DOHH2 (cell line): ENCODE measurements around the gene IKBKG.
A peak's percentile ranks its signal among the peaks of the same experiment; 100 is the strongest.

ENCODE experiments used
- H3F3A ChIP-seq: fragments of 200-600 bp; sonication (generic), shearing (Covaris generic); 2 replicates; pipeline ENCODE4 v1.6.0; 2016; ENCODE audit warnings: antibody characterized with exemption, mild to moderate bottlenecking; ENCODE audit not compliant: control insufficient read depth, insufficient read depth
- H3K27ac ChIP-seq: fragments of 200-600 bp; sonication (generic); 2 replicates; pipeline ENCODE4 v1.5.1; 2014; ENCODE audit warnings: low read depth, mild to moderate bottlenecking, low read length, moderate library complexity
- H3K27me3 ChIP-seq: fragments of 200-600 bp; sonication (generic); 2 replicates; pipeline ENCODE4 v1.6.1; 2014; ENCODE audit warnings: mild to moderate bottlenecking, low read length, mixed read lengths; ENCODE audit not compliant: control insufficient read depth
- H3K36me3 ChIP-seq: fragments of 200-600 bp; sonication (generic); 2 replicates; pipeline ENCODE4 v1.6.1; 2014; ENCODE audit warnings: mild to moderate bottlenecking, low read length, moderate library complexity, mixed read lengths; ENCODE audit not compliant: control insufficient read depth
- H3K4me1 ChIP-seq: fragments of 200-600 bp; sonication (generic); 2 replicates; pipeline ENCODE4 v1.6.1; 2014; ENCODE audit warnings: mild to moderate bottlenecking, low read length, mixed read lengths; ENCODE audit not compliant: control insufficient read depth
- H3K4me2 ChIP-seq: fragments of 200-600 bp; sonication (generic); 2 replicates; pipeline ENCODE4 v1.6.0; 2014; ENCODE audit warnings: mild to moderate bottlenecking, low read length, moderate library complexity
- H3K4me3 ChIP-seq: fragments of 200-600 bp; sonication (generic); 2 replicates; pipeline ENCODE4 v1.5.1; 2014; ENCODE audit warnings: mild to moderate bottlenecking, low read length, mixed read lengths
- H3K79me2 ChIP-seq: fragments of 200-600 bp; sonication (generic); 2 replicates; pipeline ENCODE4 v1.6.1; 2014; ENCODE audit warnings: mild to moderate bottlenecking, low read length, mixed read lengths; ENCODE audit not compliant: control insufficient read depth
- H3K9me2 ChIP-seq: fragments of 200-600 bp; sonication (generic); replicated peaks from 2 replicates; pipeline ENCODE4 v1.6.1; 2014; ENCODE audit warnings: mild to moderate bottlenecking, low read length, mixed read lengths; ENCODE audit not compliant: control insufficient read depth
- H3K9me3 ChIP-seq: fragments of 200-600 bp; sonication (generic); 2 replicates; pipeline ENCODE4 v1.6.1; 2014; ENCODE audit warnings: antibody characterized with exemption, low read length, mixed read lengths; ENCODE audit not compliant: control insufficient read depth, insufficient read depth
- H4K20me1 ChIP-seq: fragments of 200-600 bp; sonication (generic); 2 replicates; pipeline ENCODE4 v1.6.0; 2014; ENCODE audit warnings: low read depth, mild to moderate bottlenecking, antibody characterized with exemption, low read length, moderate library complexity; ENCODE audit not compliant: control insufficient read depth, insufficient read depth
- CTCF ChIP-seq: fragments of 200-600 bp; sonication (generic); IDR thresholded peaks from one replicate; pipeline ENCODE4 v1.5.1; 2014; ENCODE audit warnings: antibody characterized with exemption, mild to moderate bottlenecking, low read depth, low read length; ENCODE audit not compliant: poor library complexity, severe bottlenecking
- EZH2phosphoT487 ChIP-seq: fragments of 200-600 bp; sonication (generic); IDR thresholded peaks from 2 replicates; pipeline ENCODE4 v1.6.1; 2017; ENCODE audit warnings: borderline replicate concordance, mild to moderate bottlenecking, antibody characterized with exemption, low read length, moderate library complexity, mixed read lengths

Gene IKBKG

GRCh38 chrX:154531626-154532025 is 15.8 kb upstream of the IKBKG start:
- TF ChIP-seq CTCF = no peak
- no peak for TF ChIP-seq EZH2phosphoT487
- H3K4me2 ChIP-seq = no peak overlapping the region
- peaks cover 21% of the 10 kb centered on the region for H3K36me3 ChIP-seq
- no peaks in the 10 kb centered on the region for H3K9me2 ChIP-seq
- H3K27me3 ChIP-seq = no peaks in the 10 kb centered on the region
- H3K4me3 ChIP-seq = no peak overlapping the region
- H3K79me2 ChIP-seq = no peaks in the 10 kb centered on the region
- no peak overlapping the region for H3K27ac ChIP-seq
- H4K20me1 ChIP-seq = no peaks in the 10 kb centered on the region
- no peaks in the 10 kb centered on the region for H3K9me3 ChIP-seq
- no peaks in the 10 kb centered on the region for H3F3A ChIP-seq
- peaks cover 16% of the 10 kb centered on the region for H3K4me1 ChIP-seq

- Histone ChIP-seq H3K79me2 (no peaks in the 10 kb centered on the region), H3K27ac (no peak overlapping the region), H4K20me1 (no peaks in the 10 kb centered on the region), H3K27me3 (no peaks in the 10 kb centered on the region), H3K36me3 (peaks cover 21% of the 10 kb centered on the region), H3K9me3 (no peaks in the 10 kb centered on the region), H3K4me1 (peaks cover 5% of the 10 kb centered on the region), H3F3A (no peaks in the 10 kb centered on the region), H3K4me2 (no peak overlapping the region), H3K4me3 (no peak overlapping the region), H3K9me2 (no peaks in the 10 kb centered on the region)
- TF ChIP-seq EZH2phosphoT487 (no peak), CTCF (no peak)
Measured at GRCh38 chrX:154532690-154533089, 14.7 kb upstream of the IKBKG start.

GRCh38 chrX:154534526-154535322 is 12.7 kb upstream of the IKBKG start:
- Histone ChIP-seq H3K27ac (no peak overlapping the region), H3K4me2 (peak overlapping the region; percentile 19; the same call in 1 of the 2 replicates)
- TF ChIP-seq CTCF (peak; percentile 86), EZH2phosphoT487 (no peak)

More at GRCh38 chrX:154534526-154535322, 12.7 kb upstream of the IKBKG start:
- Histone ChIP-seq H3K79me2 (no peaks in the 10 kb centered on the region), H4K20me1 (no peaks in the 10 kb centered on the region), H3K4me1 (peaks cover 5% of the 10 kb centered on the region), H3K36me3 (peaks cover 21% of the 10 kb centered on the region), H3K9me3 (no peaks in the 10 kb centered on the region), H3K9me2 (no peaks in the 10 kb centered on the region), H3F3A (no peaks in the 10 kb centered on the region), H3K27me3 (no peaks in the 10 kb centered on the region), H3K4me3 (no peak overlapping the region)
